GM21786 (cell line): ENCODE data around the gene ACAP3.
A peak's percentile ranks its signal among the peaks of the same experiment; 100 is the strongest.

Source experiments
- ATAC-seq: cut with Tn5 transposase; IDR thresholded peaks from one replicate; pipeline ENCODE4 v1.9.1; 2021; ENCODE audit not compliant: unreplicated experiment

Gene ACAP3

GRCh38 chr1:1314678-1315335, 7.1 kb upstream of the ACAP3 start:
- ATAC-seq = no peak

- ATAC-seq = no peak
Observed at GRCh38 chr1:1314237-1314586, 6.5 kb upstream of the ACAP3 start.

GRCh38 chr1:1313500-1314236, 5.9 kb upstream of the ACAP3 start:
- ATAC-seq = no peak

- ATAC-seq = no peak
Observed at GRCh38 chr1:1312450-1313314, 5.0 kb upstream of the ACAP3 start.

- ATAC-seq = no peak
Observed at GRCh38 chr1:1311107-1312104, 3.7 kb upstream of the ACAP3 start.

GRCh38 chr1:1310476-1311053, 2.8 kb upstream of the ACAP3 start:
- no peak for ATAC-seq

GRCh38 chr1:1310109-1310385, 2.3 kb upstream of the ACAP3 start:
- ATAC-seq = no peak

- ATAC-seq = no peak
Observed at GRCh38 chr1:1309251-1310108, 1.8 kb upstream of the ACAP3 start.

GRCh38 chr1:1308756-1309250, 1.1 kb upstream of the ACAP3 start:
- ATAC-seq = no peak

- peak; percentile 0 for ATAC-seq
Observed at GRCh38 chr1:1307261-1307922, 338 bp downstream of the ACAP3 start.

GRCh38 chr1:1306661-1307260, 969 bp downstream of the ACAP3 start:
- ATAC-seq = no peak

- ATAC-seq = no peak
Observed at GRCh38 chr1:1306070-1306660, 1.6 kb downstream of the ACAP3 start.

GRCh38 chr1:1305300-1306069, 2.2 kb downstream of the ACAP3 start:
- ATAC-seq = no peak

- no peak for ATAC-seq
Observed at GRCh38 chr1:1304331-1305299, 3.1 kb downstream of the ACAP3 start.

GRCh38 chr1:1303736-1304135, 4.0 kb downstream of the ACAP3 start:
- ATAC-seq = no peak

- no peak for ATAC-seq
Observed at GRCh38 chr1:1302951-1303509, 4.7 kb downstream of the ACAP3 start.
